ENCODE measurements around the gene CNTN5. TPM values are rescaled to one million over a fixed set of nuclear protein-coding genes. Genes with fewer than 3 reads are reported as not detected.

The CNTN5 gene
- total and polyA plus RNA-seq, 10 of the 15 experiments (the other 5 are each of a cell fraction or from before 2014, with no cell fraction given) = 0.01 TPM; not detected in 9

DNA sequence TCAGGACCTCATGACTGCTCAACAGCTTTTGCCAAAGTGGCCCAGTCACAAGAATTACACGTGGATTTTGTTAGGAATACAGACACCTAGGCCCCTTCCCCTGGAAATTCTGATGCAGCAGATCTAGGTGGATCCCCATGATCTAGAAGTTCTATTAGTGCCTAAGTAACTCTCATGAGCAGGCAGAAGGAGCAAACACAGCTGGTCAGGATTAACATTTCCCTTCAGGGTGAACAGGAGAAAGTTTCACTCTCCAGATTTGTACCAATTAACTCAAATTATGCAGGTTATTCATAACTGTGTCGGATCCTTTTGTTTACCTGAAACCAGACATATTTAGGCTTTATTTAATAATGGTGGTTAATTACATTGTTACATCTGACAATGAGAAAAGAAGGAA lies 1072.9 kb downstream of the CNTN5 start:
- no peak for ATAC-seq
- H3K79me2 ChIP-seq (ENCODE audit: control insufficient read depth, insufficient read depth, low read length) = no peaks in the 10 kb centered on the region
- 0% methylated on average over 2 of the region's 2 CpGs for WGBS (ENCODE audit: insufficient coverage, insufficient replicate concordance, low lambda C conversion rate, missing lambda C conversion rate)
- RAD21 ChIA-PET (ENCODE audit: unreplicated experiment) = no interaction called here
- POLR2A ChIA-PET = no interaction called here
- H2AFZ ChIP-seq (ENCODE audit: control insufficient read depth, low read depth, low read length) = no peak overlapping the region
- H3K4me2 ChIP-seq (ENCODE audit: control insufficient read depth, insufficient read depth) = no peak overlapping the region
- H3K27ac ChIP-seq (ENCODE audit: control insufficient read depth, insufficient read depth) = no peak overlapping the region
- H3K4me3 ChIP-seq = no peak overlapping the region
- intact Hi-C loops (cut with micrococcal nuclease; ENCODE audit: unreplicated experiment) (no loop called here), in situ Hi-C loops (cut with MboI) (no loop called here)
- no peaks in the 10 kb centered on the region for H3K4me1 ChIP-seq (ENCODE audit: control insufficient read depth, insufficient read depth, low read length)
- SMC1A ChIA-PET (ENCODE audit: uncharacterized antibody, unreplicated experiment) = interaction anchor here (2.5 kb wide), 1 partner anchor 13 kb away, joined by 6 read pairs; no protein-coding TSS in a partner anchor
- H3K36me3 ChIP-seq (ENCODE audit: control insufficient read depth in 2 of 2, insufficient read depth in 2 of 2, low read length in 1 of 2) = no peaks in the 10 kb centered on the region
- no peak for DNase-seq (ENCODE audit: low read depth, low spot score)
- TF ChIP-seq CTCF (IDR thresholded peaks at IDR 0.05 in 2 of 3, conservative IDR thresholded peaks at IDR 0.05 in 1 of 3; ENCODE audit: control insufficient read depth in 2 of 3, extremely low read depth in 1 of 3, insufficient read depth in 1 of 3, low read depth in 3 of 3, low read length in 3 of 3) = no peak
- no peak for TF ChIP-seq LARP7 (IDR thresholded peaks at IDR 0.05)
- TF ChIP-seq STAT3 (IDR thresholded peaks at IDR 0.05; ENCODE audit: low read depth, low read length) = no peak
- no peak for TF ChIP-seq IRF5 (IDR thresholded peaks at IDR 0.05; ENCODE audit: borderline replicate concordance)
- BruUV-seq (replicated peaks) = no TSS peak
- no peaks in the 10 kb centered on the region for H3K27me3 ChIP-seq (replicated peaks in 1 of 2; ENCODE audit: control insufficient read depth in 2 of 2, insufficient read depth in 2 of 2, low read length in 1 of 2)
- CTCF ChIA-PET = no interaction called here
- H4K20me1 ChIP-seq (ENCODE audit: control insufficient read depth, insufficient read depth) = no peaks in the 10 kb centered on the region
- no peak overlapping the region for H3K9ac ChIP-seq (ENCODE audit: control insufficient read depth, insufficient read depth, low read length)
- H3K9me3 ChIP-seq (replicated peaks; ENCODE audit: control insufficient read depth, insufficient read depth, low read length) = no peaks in the 10 kb centered on the region
- FAIRE-seq = no peak
